ENCODE data around the gene ATP8B3.

ATP8B3 gene, protein sequence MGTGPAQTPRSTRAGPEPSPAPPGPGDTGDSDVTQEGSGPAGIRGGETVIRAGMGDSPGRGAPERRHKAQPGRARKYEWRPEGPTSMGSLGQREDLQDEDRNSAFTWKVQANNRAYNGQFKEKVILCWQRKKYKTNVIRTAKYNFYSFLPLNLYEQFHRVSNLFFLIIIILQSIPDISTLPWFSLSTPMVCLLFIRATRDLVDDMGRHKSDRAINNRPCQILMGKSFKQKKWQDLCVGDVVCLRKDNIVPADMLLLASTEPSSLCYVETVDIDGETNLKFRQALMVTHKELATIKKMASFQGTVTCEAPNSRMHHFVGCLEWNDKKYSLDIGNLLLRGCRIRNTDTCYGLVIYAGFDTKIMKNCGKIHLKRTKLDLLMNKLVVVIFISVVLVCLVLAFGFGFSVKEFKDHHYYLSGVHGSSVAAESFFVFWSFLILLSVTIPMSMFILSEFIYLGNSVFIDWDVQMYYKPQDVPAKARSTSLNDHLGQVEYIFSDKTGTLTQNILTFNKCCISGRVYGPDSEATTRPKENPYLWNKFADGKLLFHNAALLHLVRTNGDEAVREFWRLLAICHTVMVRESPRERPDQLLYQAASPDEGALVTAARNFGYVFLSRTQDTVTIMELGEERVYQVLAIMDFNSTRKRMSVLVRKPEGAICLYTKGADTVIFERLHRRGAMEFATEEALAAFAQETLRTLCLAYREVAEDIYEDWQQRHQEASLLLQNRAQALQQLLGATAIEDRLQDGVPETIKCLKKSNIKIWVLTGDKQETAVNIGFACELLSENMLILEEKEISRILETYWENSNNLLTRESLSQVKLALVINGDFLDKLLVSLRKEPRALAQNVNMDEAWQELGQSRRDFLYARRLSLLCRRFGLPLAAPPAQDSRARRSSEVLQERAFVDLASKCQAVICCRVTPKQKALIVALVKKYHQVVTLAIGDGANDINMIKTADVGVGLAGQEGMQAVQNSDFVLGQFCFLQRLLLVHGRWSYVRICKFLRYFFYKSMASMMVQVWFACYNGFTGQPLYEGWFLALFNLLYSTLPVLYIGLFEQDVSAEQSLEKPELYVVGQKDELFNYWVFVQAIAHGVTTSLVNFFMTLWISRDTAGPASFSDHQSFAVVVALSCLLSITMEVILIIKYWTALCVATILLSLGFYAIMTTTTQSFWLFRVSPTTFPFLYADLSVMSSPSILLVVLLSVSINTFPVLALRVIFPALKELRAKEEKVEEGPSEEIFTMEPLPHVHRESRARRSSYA (N-terminal part only)

GRCh38 chr19:1811942-1812425 lies at the start of gene ATP8B3:
TSS of gene ATP8B3 (minus strand) at chr19:1812276. CDS start at chr19:1811736, 540 bp downstream.
- DNase-seq: peak in 1 of 2 donors; percentile 85

- no peak for DNase-seq
These were observed 49.5 kb upstream of the ATP8B3 start for GRCh38 chr19:1861599-1862031.

GRCh38 chr19:1860821-1861598 lies 48.9 kb upstream of the ATP8B3 start:
- DNase-seq: no peak

DNA sequence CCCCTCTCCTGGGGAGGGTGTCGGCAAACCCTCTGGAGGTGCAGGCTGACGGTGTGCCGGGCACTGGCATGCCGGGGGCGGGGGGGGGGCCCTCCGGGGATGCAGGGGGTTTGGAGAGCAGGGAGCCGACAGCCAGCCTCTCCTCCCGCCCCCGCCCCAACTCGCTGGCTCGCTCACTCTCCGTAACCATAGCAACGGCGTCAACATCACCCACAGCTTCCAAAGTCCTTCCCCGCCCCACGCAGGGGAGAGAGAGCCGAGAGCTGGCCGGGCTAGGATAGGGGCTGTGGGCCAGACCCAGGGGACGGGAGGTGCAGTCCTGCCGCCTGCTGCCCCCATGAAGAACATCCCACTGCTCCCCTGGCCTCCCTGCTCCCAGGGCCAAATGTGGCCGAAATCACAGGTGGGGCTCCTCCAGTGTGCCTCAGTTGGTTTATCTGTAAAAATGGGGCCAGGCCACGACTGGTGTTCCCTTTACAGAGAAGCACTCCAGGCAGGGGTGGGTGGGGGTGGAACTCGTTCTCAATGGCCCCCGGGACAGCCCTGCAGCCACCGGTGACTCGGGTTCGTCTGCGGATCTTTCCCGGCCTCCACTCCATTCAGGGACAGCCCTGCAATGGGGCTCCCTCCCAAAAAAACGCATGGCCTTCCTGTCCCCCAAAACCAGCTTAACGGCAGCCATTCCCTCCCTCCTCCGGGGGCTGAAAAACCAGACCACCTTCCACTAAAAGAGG lies 48.1 kb upstream of the ATP8B3 start:
- DNase-seq: peak; percentile 74 to 77

DNA sequence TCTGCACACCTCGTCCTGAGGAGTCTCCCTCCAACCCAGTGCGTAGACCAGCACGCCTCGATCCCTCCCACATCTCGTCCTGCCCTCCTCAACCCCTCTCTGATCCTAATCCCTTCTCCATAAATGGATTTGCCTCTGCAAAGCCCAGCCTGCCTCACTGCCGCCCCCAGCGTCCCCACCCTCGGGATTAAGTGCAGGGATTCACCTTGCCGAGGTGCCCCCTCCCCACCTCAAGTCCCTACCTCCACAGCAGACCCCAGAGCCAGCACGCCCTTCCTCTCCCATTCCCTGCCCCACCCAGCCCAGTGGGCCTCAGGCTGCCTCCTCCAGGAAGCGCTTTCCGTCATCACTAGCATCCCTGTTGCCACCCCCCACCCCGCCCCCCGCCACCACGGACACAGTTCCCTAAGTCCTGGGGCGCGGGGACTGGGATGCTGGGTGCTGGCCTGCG lies 47.3 kb upstream of the ATP8B3 start:
- no peak for DNase-seq

DNA sequence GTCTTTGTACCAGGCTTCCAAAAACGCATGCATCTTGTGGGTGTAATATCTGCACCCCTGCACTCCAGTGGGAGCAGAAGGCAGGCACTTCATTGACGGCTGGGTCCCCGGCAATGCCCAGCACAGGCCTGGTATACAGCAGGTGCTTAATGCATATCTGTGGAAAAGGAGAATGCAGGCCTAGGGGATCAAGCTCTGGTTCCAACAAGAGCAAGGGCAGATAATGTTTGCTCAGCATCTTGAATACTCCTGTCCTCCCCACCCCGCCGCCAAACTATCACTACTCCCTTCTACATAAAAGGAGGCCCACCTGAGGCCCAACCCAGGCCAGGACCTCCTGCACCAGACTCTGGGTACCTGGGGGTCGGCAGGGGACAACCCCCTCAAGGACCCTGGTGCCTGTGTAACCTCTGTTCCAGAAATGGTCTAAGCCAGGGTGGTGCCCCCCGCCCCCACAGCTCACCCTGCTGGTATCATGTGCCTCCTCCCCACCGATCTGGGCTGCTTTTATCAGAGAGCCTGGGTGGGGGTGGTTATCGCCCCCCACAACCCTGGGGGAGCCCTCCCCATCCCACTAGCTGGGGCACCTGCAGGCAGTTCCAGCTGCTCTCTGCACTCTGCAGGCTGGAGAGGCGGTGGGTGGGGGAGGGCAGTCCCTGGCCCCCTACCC lies 46.5 kb upstream of the ATP8B3 start:
- no peak for DNase-seq

DNA sequence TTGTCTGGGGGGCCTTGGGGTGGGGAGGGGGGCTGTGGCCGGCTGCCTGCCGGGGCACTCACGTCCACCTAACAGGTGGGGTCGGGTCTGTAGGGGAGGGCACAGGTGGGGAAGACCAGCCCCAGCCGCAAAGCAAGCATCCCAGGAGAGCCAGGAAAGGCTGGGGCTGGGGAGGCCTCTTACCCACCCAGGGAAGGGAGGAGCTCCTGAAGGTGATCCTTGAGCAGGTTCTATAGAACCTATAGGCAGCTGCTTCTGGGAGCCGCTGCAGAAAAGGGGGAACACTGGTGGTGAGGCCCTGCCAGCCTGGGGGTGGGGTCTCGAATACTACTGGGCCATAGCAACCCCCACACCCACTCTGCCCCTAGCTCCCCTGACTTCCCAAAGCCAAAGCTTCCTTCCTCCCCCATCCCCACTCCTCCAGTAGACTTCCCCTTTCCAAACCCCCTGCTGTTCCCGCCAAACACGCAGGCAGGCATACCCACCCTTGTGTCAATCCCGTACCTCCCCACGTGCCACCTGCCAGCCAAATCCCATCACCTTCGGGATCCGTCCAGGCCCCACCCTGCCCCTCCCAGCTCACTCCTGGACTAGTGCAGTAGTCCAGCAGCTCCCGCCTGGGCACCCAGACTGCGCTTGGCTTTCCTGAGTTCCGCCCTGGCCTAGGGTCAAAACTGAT lies 45.7 kb upstream of the ATP8B3 start:
- DNase-seq: no peak

DNA sequence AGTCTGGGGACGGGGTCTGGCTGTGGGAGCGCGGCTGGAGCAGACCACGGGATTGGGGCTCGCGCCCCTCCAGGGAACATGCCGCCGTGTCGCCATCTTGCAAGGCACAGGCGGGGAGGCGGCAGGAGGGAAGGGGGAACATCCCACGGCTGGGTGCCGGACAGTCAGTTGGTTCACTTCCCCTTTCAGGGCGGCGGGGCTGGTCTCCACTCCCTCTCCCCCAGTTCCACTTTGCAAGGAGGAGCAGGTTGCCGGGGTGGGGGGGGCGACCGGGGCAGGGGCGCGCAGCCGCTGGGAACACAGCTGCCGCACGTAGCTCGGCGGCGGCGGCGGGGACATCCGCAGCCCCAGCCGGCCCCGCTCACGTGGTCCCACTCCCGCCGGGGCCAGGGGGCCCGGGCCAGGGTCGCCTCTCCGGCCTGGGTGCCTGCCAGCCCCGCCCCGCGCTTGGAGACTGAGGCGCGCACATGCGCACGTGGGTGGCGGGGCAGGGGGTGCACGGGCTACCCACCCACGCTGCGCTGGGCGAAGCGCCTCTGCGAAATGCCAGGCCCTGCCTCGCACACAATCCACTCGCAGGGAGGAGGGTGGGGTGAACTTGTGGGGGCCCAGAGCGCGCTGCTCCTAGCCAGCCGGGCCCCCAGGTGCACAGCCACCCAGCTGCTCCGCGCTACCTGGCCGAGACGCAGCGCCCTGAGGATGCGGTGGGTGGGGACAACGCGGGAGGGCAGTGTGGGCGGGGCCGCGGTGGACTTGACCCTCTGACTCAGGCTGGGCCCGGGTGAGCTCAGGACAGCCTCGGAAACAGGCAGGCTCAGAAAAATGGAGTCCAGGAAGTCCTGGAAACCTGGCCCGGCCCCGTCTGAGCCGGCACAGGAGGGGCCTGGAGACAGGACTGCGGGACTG lies 44.9 kb upstream of the ATP8B3 start:
- peak in 1 of 2 donors; percentile 78 for DNase-seq

GRCh38 chr19:1856345-1856697 lies 44.2 kb upstream of the ATP8B3 start:
- DNase-seq: no peak

GRCh38 chr19:1855828-1856255 lies 43.8 kb upstream of the ATP8B3 start:
- DNase-seq: peak in 1 of 2 donors; percentile 18

- DNase-seq: peak; percentile 91
These were observed 43.2 kb upstream of the ATP8B3 start for GRCh38 chr19:1855040-1855827.

- no peak for DNase-seq
These were observed 42.5 kb upstream of the ATP8B3 start for GRCh38 chr19:1854542-1855039.

DNA sequence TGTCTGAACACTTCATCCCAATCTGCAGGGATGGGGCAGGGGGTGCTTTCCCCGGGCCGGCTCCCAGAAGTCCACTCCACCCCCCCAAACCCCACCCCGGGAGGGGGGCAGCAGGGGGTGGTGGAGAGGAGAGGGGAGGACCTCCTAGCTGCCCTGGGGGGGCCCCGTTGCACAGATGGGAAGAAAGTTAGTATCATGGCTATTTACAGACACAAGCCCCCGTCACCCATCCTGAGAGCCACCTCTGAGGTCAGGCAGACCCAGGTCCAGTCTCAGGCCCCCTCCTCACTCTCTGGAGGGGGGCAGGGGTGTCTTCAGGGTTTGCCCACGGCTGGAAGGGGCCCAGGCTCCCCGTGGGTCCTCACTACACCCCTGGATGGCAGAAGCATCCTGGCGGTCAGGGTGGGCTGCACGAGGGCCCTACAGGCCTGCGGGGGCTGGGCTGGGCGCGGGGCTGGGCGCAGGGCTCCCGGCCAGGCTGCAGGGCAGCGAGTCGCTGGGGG lies 42.0 kb upstream of the ATP8B3 start:
- DNase-seq: no peak

- DNase-seq: peak; percentile 84 to 85
These were observed 41.4 kb upstream of the ATP8B3 start for GRCh38 chr19:1853295-1854038.

- DNase-seq: no peak
These were observed 40.6 kb upstream of the ATP8B3 start for GRCh38 chr19:1852581-1853128.
